ENCODE data around the gene IFT122.

The IFT122 gene

GRCh38 chr3:129558772-129559564 is 118.9 kb downstream of the IFT122 start:
- no peak for DNase-seq (ENCODE audit: low read depth)

GRCh38 chr3:129559565-129560079 is 119.6 kb downstream of the IFT122 start:
- no peak for DNase-seq (ENCODE audit: low read depth)

GRCh38 chr3:129560269-129560787 is 120.3 kb downstream of the IFT122 start:
- DNase-seq (ENCODE audit: low read depth) = no peak

- DNase-seq (ENCODE audit: low read depth) = no peak
Observed at GRCh38 chr3:129560911-129561594, 121.0 kb downstream of the IFT122 start.

GRCh38 chr3:129561619-129562248 is 121.7 kb downstream of the IFT122 start:
- DNase-seq (ENCODE audit: low read depth) = no peak

GRCh38 chr3:129562803-129563202 is 122.8 kb downstream of the IFT122 start:
- no peak for DNase-seq (ENCODE audit: low read depth)

- no peak for DNase-seq (ENCODE audit: low read depth)
Observed at GRCh38 chr3:129563332-129563731, 123.3 kb downstream of the IFT122 start.

GRCh38 chr3:129563850-129564535 is 124.0 kb downstream of the IFT122 start:
- no peak for DNase-seq (ENCODE audit: low read depth)

GRCh38 chr3:129564981-129565644 is 125.1 kb downstream of the IFT122 start:
- DNase-seq (ENCODE audit: low read depth) = no peak

GRCh38 chr3:129565902-129566301 is 125.9 kb downstream of the IFT122 start:
- DNase-seq (ENCODE audit: low read depth) = no peak

GRCh38 chr3:129567176-129567705 is 127.2 kb downstream of the IFT122 start:
- DNase-seq (ENCODE audit: low read depth) = no peak

GRCh38 chr3:129567939-129568338 is 127.9 kb downstream of the IFT122 start:
- no peak for DNase-seq (ENCODE audit: low read depth)

GRCh38 chr3:129569856-129570255 is 129.8 kb downstream of the IFT122 start:
- DNase-seq (ENCODE audit: low read depth) = no peak
